PFSK-1 (cell line): ENCODE measurements around the gene SYT14.

ENCODE experiments used
- FOXP2 ChIP-seq: optimal IDR thresholded peaks from 2 replicates; pipeline ENCODE3; 2011; ENCODE audit warnings: borderline replicate concordance, control low read depth, inconsistent platforms; ENCODE audit not compliant: insufficient read depth; ENCODE audit errors: extremely low read length, extremely low read depth
- POLR2AphosphoS5 ChIP-seq: IDR thresholded peaks from 2 replicates; pipeline ENCODE4 v1.6.1; 2012; ENCODE audit warnings: low read depth, mild to moderate bottlenecking, control low read depth, low read length, moderate library complexity
- REST ChIP-seq, 2 experiments: IDR thresholded peaks; 2 replicates each; pipeline versions ENCODE4 v1.6.1 to v1.8.0; 2011 to 2012; ENCODE audit warnings: low read depth in 2 of 2, low read length in 2 of 2, control low read depth in 1 of 2, inconsistent platforms in 1 of 2, mild to moderate bottlenecking in 1 of 2, moderate library complexity in 1 of 2; ENCODE audit not compliant: insufficient read depth in 1 of 2
- SIN3A ChIP-seq: IDR thresholded peaks from 2 replicates; pipeline ENCODE4 v1.6.1; 2012; ENCODE audit warnings: mild to moderate bottlenecking, low read length, moderate library complexity, borderline replicate concordance; ENCODE audit not compliant: insufficient read depth
- TAF1 ChIP-seq: IDR thresholded peaks from 2 replicates; pipeline ENCODE4 v1.6.1; 2012; ENCODE audit warnings: low read length, control low read depth, borderline replicate concordance; ENCODE audit not compliant: insufficient read depth

Gene SYT14

GRCh38 chr1:209911746-209912145 lies 26.3 kb upstream of the SYT14 start:
- TF ChIP-seq SIN3A (no peak), REST (IDR thresholded peaks at IDR 0.05; ENCODE audit: insufficient read depth in 1 of 2, low read depth in 2 of 2, low read length in 2 of 2) (no peak)

- TF ChIP-seq POLR2AphosphoS5 (no peak), REST (IDR thresholded peaks at IDR 0.05; ENCODE audit: insufficient read depth in 1 of 2, low read depth in 2 of 2, low read length in 2 of 2) (no peak), TAF1 (no peak), SIN3A (no peak), FOXP2 (no peak)
These were observed 25.7 kb upstream of the SYT14 start for GRCh38 chr1:209912306-209912705.

- TF ChIP-seq POLR2AphosphoS5, result no peak
These were observed 17.2 kb upstream of the SYT14 start for GRCh38 chr1:209920844-209921243.

GRCh38 chr1:209924390-209924789 lies 13.6 kb upstream of the SYT14 start:
- TF ChIP-seq REST (IDR thresholded peaks at IDR 0.05; ENCODE audit: insufficient read depth in 1 of 2, low read depth in 2 of 2, low read length in 2 of 2) (no peak), SIN3A (no peak), POLR2AphosphoS5 (no peak), FOXP2 (no peak), TAF1 (no peak)

GRCh38 chr1:209926045-209926444 lies 12.0 kb upstream of the SYT14 start:
- no peak for TF ChIP-seq FOXP2
- no peak for TF ChIP-seq POLR2AphosphoS5
- no peak for TF ChIP-seq TAF1
- TF ChIP-seq SIN3A, result no peak
- TF ChIP-seq REST (IDR thresholded peaks at IDR 0.05; ENCODE audit: insufficient read depth in 1 of 2, low read depth in 2 of 2, low read length in 2 of 2), result no peak
